ENCODE measurements around the gene CD82. TPM values are rescaled to one million over a fixed set of nuclear protein-coding genes. Genes with fewer than 3 reads are reported as not detected.

The CD82 gene
- total RNA-seq, 4 donors from 2014 or later, result 8.9 to 30.6 (median 20.3) TPM

DNA sequence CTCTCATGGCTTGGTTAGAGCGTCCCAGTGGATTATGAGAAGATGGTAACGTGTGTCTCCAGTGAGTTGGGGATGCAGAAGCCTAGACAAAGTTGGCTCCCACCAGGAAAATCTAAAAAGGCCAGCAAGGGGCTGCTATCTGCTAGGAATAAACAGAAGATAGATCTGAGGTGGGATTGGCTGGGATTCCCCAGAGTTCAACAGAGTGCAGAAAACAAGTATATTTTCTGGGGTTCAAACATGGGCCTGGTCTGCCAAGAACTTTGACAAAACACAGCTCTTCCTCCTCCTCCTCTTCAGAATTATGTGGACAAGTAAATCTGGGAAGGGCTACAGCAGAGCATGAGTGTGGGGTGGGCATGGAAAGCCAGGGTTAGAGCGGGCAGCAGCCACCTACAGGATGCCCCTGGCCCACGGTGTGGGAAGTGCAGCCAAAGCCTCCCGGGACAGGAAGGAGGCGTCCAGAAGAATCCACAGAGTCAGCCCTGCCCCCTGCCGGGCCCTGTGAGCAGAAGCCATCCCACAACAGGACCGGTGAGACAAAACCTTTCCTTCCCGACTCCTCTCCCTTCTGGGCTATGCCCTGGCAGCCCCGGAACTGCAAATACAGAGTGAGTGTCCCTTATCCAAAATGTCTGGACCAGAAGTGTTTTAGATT lies 67.1 kb downstream of the CD82 start:
- DNase-seq (ENCODE audit: low spot score) (no peak), ATAC-seq (ENCODE audit: low FRiP score) (no peak)
- TF ChIP-seq, protein P1, sequence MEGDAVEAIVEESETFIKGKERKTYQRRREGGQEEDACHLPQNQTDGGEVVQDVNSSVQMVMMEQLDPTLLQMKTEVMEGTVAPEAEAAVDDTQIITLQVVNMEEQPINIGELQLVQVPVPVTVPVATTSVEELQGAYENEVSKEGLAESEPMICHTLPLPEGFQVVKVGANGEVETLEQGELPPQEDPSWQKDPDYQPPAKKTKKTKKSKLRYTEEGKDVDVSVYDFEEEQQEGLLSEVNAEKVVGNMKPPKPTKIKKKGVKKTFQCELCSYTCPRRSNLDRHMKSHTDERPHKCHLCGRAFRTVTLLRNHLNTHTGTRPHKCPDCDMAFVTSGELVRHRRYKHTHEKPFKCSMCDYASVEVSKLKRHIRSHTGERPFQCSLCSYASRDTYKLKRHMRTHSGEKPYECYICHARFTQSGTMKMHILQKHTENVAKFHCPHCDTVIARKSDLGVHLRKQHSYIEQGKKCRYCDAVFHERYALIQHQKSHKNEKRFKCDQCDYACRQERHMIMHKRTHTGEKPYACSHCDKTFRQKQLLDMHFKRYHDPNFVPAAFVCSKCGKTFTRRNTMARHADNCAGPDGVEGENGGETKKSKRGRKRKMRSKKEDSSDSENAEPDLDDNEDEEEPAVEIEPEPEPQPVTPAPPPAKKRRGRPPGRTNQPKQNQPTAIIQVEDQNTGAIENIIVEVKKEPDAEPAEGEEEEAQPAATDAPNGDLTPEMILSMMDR (IDR thresholded peaks at IDR 0.05), result no peak

DNA sequence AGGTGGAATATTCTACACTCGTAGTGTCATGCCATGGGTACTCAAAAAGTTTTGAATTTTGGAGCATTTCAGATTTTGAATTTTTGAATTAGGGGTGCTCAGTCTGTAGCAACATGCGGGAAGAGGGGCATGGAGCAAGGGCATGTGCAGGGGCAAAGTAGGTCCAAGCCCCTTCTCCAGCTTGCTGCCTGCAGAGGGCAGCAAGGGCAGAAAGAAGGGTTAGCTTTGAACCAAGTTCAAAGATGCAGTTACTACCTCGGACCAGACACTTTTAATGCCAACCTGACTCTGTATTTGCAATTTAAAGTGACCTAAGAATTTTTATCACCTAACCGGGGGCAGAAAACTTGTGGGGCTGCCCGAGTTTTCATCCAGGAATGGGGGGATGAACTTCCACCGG lies 68.2 kb downstream of the CD82 start:
- no peak for ATAC-seq (ENCODE audit: low FRiP score)
- TF ChIP-seq, protein P1 (IDR thresholded peaks at IDR 0.05), result no peak
- no peak for DNase-seq (ENCODE audit: low spot score)

DNA sequence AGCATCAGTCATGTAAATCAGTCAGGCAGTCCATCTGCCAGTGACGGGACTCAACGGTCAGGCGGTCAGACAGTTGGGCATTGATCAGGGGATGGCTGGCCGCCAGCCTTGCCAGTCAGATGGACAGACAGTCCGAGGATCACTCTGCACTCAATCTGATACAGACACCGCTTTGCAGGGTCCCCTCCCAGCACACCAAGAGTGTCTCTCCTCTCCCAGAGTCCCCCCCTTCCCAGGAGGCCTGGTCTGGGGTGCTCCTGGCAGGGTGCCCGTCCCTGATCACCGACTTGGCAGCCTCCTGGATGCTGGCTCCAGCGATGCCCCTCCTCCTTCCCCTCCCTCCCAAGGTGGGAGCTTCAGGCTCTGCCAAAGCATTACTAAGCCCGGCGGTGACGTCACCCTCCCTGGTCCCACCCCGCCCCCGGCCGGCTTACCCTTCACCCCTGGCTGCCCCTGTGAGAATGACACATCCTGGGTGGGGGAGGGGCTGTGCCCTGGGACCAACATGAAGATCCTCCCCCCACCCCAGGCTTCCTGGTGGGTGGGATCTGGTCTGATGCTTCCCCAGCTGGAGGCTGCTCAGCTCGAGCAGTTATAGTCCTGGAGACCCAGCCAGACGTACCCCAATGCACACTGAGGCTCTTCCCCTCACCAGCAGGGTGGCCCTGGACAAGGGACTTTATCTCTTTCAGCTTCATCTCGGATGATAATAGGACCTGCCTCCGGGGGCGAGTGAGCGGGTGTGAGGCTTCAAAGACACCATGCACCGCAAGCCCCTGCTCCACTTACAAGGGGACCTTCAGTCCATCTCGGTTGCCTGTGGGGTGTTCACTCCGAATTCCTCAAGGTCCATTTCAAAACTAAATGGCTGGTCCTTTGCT lies 69.2 kb downstream of the CD82 start:
- DNase-seq (ENCODE audit: low spot score) (peak; percentile 94), ATAC-seq (ENCODE audit: low FRiP score) (peak; percentile 94)
- TF ChIP-seq, protein P1 (IDR thresholded peaks at IDR 0.05), result no peak

DNA sequence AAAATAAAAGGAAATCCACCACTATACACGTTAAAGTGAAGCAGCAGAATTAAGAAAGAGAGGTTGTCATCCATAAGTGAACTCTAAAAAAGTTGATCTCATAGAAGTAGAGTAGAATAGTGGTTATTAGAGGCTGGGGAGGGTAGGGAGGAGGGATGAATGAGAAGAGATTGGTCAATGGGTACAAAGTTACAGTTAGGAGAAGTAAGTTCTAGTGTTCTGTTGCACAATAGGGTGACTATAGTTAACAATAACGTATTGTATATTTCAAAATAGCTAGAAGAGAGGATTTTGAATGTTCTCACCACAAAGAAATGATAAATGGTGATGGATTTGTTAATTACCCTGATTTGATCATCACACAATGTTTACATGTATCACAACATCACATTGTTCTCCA lies 72.0 kb downstream of the CD82 start:
- DNase-seq (ENCODE audit: low spot score) (no peak), ATAC-seq (ENCODE audit: low FRiP score) (no peak)
- TF ChIP-seq, protein P1 (IDR thresholded peaks at IDR 0.05), result no peak

DNA sequence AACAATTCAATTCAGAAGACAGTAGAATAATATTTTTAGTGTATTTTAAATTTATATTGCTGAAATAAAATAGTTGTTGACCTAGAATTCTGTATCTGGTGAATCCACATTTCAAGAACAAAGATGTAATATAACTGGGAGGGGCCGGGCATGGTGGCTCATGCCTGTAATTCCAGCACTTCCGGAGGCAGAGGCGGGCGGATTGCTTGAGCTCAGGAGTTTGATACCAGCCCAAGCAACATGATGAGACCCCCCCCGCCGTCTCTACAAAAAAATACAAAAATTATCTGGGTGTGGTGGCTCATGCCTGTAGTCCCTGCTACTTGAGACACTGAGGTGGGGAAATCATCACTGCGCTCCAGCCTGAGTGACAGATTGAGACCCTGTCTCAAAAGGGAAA lies 72.6 kb downstream of the CD82 start:
- DNase-seq (ENCODE audit: low spot score), result no peak

DNA sequence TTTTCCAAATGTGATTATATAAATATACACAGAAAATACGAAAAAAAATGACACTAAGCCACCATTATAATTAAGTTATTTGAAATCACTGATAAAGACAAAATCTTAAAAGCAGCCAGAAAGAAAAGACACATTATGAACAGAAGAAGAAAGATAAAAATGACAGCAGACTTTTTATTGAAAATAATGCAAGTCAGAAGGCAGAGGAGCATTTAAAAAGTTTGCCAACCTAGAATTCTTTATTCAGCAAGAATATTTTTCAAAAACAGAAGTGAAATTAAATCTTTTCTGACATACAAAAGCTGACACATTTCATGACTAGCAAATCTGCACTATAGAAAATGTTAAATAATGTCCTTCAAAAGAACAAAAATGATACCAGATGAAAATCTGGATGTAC lies 77.8 kb downstream of the CD82 start:
- DNase-seq (ENCODE audit: low spot score) (no peak), ATAC-seq (ENCODE audit: low FRiP score) (no peak)
- TF ChIP-seq, protein P1 (IDR thresholded peaks at IDR 0.05), result no peak

More for the DNA sequence above, 72.6 kb downstream of the CD82 start:
- no peak for ATAC-seq (ENCODE audit: low FRiP score)
- TF ChIP-seq, protein P1 (IDR thresholded peaks at IDR 0.05), result no peak

Measured in omental fat pad (tissue), 4 donors.